A172 (cell line): ENCODE measurements around the gene SH2B2. TPM values are rescaled to one million over a fixed set of nuclear protein-coding genes. Genes with fewer than 3 reads are reported as not detected.
"Not testable (repeated sequence)": the region's sequence is repeated elsewhere in the genome, so short reads cannot be mapped to it uniquely, and the experiment has no call there.

Experiments
- DNase-seq: peaks from one replicate; pipeline ENCODE4 v3.0.0-alpha.2; 2015; ENCODE audit warnings: low spot score
- total RNA-seq: library from RNA; depleted of rRNA; stranded (reverse); fragments of >200 nt; shearing (Covaris generic); gene quantifications from 2 replicates; pipeline ENCODE4 v1.2.3, GENCODE V29; 2014

SH2B2 gene
- total RNA-seq, 1 experiment from 2014 or later = 2.5 TPM

GRCh38 chr7:102305414-102306268, 19.0 kb downstream of the SH2B2 start:
- no peak for DNase-seq

- peak; percentile 48 for DNase-seq
Observed at GRCh38 chr7:102306916-102307677, 20.4 kb downstream of the SH2B2 start.

DNA sequence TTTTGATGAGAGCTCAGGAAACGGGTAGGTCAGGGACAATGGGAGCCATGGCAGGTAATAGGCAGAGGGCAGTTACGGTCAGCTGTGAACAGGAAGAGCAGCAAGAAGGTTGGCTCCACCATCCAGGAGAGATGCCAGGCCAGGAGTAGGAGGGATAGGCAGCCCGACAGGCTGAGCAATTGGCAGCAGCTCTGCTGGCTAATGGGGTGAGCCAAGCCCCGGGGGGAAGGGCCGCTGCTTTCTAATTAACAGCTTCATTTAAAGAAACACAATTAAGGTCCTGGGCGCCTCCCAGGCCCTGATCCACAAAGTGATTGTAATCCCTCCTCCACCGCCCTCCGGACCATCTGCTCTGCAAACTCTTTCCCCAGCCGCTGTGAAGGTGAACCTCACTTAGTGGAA, 23.7 kb downstream of the SH2B2 start:
- DNase-seq = no peak

GRCh38 chr7:102312317-102312716, 25.6 kb downstream of the SH2B2 start:
- no peak for DNase-seq

- DNase-seq = no peak
Observed at GRCh38 chr7:102313997-102314780, 27.5 kb downstream of the SH2B2 start.

DNA sequence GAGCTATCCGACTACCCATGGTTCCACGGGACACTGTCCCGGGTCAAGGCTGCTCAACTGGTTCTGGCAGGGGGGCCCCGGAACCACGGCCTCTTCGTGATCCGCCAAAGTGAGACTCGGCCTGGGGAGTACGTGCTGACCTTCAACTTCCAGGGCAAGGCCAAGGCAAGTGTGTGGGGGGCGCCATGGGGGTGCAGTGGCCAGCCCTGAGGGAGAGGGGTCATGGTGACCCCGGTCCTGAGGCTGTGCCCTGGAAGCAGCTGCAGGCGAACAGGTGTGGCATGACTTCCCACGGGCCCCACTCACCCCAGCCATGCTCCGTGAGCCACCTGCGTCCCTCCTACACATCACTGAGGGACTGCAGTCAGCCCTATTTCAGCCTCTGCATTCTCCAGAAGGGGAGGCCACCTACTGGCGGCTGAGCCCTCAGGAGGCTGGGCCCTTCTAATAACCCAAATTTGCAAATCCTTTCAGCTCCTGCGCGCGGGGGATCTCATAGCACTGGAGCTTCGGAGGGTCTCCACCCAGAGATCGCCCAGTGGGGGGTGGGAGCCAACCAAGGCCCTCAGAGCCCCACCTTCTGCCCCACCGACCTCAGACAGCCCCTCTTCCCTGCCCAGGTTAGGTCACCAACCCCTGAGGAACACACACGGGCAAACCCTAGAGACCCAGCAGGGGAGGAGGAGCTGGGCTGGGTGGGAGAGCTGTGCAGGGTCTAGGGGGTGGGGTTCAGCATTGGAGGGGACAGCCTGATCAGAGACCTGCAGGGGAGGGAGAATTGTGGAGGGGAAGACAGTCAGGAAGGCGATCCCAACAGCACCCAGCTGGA, 30.8 kb downstream of the SH2B2 start:
- DNase-seq = no peak

GRCh38 chr7:102318482-102318971, 31.9 kb downstream of the SH2B2 start:
- DNase-seq = peak; percentile 29

DNA sequence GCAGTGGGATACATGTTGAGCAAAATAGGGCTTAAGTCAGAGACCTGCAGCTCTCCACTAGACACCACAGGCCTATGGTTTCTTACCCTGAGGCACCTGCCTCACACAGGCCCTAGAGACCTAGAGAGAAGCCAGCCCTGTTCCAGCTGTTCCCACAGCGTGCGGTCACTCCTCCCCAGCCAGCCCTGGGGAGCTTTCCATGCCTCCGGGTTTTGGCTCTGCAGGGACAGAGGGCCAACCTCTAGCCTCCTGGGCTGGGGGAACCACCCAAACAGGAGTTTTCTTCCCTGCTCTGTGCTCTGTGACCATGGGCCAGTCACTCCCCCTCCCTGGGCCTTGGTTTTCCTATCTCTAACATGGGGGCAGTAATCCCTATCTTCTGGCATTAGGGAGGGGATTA, 33.0 kb downstream of the SH2B2 start:
- DNase-seq = no peak

DNA sequence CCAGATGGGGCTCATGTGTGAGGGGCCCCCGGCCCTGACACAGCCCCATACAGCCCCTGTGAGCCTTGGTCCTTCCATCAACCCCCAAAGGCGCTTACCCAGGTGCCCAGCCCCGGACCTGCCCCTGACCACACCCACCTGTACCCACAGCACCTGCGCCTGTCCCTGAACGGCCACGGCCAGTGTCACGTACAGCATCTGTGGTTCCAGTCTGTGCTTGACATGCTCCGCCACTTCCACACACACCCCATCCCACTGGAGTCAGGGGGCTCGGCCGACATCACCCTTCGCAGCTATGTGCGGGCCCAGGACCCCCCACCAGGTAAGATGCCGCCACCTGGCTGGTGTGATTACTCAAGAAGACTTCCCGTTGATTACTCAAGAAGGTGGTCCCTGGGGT, 33.5 kb downstream of the SH2B2 start:
- DNase-seq = no peak

DNA sequence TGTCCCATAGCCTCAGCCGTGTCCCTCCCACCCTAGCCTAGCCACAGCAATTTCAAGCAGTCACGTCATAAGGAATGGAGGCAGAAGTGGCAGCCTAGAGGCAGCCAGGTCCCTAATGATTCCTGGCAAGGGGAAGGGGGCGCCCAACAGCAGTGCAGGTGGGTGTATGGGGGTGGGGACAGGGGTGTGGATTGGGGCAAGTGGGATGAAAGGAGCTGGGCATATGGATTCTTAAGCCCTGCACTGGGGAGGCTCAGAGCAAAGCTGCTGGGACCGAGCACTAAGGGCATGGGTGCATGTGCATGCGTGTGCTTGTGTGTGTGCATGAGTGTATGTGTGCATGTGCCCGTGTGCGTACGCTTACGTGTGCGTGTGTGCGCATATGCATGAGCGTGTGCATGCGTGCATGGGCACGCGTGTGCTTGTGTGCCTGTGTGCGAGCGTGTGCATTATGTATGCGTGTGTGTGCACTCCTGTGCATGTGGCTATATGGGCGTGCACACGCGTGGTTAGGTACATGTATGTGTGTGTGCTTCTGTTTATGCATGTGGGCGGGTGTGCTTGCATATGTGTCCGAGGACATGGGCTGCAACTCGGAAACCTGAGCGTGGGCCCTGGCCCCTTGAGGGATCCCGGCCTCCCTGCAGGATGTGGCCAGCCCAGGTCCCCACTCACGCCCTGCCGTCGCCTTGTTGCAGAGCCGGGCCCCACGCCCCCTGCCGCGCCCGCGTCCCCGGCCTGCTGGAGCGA, 34.1 kb downstream of the SH2B2 start:
- DNase-seq = no peak

GRCh38 chr7:102321351-102322201, 34.9 kb downstream of the SH2B2 start:
- no peak for DNase-seq

DNA sequence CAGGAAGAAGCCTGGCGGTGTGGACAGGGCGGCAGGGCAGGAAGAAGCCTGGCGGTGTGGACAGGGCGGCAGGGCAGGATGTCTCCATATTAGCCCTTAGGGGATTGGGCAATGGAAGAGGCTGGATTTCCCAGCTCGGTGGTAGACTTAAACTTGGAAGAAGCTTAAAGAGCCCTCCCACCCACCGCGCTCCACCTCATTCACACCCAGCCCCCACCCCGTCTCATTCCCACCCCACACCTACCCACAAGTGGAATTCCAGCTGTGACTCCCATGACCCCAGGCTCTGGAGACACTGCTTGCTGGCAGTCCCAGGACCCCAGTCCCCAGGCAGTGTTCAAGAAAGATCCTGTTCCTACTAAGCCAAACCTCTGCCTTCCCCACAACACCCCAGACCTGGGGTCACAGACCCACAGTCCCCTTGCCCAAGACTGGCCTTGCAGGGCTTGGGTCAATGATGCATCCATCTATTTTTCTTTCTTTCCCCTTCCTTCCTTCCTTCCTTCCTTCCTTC, 35.6 kb downstream of the SH2B2 start:
- DNase-seq = no peak

DNA sequence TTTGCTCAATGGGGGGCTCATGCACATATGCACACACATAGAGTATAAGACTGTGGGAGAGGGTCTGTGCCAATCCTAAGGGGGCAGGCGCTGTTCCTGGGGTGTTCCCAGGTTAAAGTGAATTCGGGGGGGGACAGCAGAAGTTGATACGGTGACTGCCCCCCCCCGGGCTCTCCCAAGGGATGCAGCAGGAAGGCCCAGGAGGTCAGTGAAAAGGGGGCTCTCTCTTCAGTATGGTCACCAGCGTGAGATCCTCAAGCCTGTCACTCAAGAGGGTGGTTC, 37.2 kb downstream of the SH2B2 start:
- no peak for DNase-seq

GRCh38 chr7:102325106-102325505, 38.4 kb downstream of the SH2B2 start:
- not testable (repeated sequence) for DNase-seq

GRCh38 chr7:102326157-102326889, 39.7 kb downstream of the SH2B2 start:
- DNase-seq = no peak

DNA sequence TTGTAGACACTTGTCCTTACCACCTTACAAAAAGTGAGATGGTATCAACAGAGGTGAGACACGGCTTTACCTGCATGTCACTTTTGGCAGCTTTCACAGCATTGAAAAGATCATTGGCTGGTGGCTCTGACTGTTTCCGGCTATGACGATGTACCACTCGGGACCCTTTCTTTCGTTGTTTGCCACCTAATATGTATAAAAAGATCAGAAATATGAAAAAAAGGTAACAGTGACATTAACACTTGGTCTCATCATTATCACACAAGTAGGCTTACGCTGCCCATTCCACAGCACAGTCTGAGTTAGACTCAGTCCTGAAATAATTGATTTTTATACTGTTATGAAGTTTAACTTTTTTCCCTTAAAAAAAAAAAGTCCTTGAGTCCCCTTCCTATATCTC, 40.5 kb downstream of the SH2B2 start:
- not testable (repeated sequence) for DNase-seq

- DNase-seq = not testable (repeated sequence)
Observed at GRCh38 chr7:102328863-102329262, 42.2 kb downstream of the SH2B2 start.

DNA sequence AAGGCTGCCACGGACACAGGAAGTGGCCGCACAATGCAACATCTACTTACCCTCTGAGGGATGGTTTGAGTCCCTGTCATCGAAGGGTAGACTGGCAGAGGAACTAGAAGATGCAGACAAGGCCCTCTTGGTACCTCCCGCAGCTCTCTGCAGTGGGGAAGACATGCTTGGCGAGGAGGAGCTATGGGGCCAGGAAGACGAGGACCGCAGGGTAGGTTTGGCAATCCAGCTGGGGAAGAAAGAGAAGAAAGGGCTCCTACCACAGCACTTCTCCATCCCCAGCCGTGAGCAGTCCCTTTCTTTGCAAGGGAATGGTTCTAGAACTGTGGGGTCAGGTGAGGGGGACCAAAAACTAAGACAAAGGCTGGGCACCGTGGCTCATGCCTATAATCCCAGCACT, 42.7 kb downstream of the SH2B2 start:
- not testable (repeated sequence) for DNase-seq
